Kidney epithelial cell (primary cell): ENCODE data around the gene LRBA. TPM values are rescaled to one million over a fixed set of nuclear protein-coding genes. Genes with fewer than 3 reads are reported as not detected.

ENCODE experiments used
- DNase-seq: peaks from one replicate; pipeline ENCODE4 v3.0.0-alpha.2; 2010; ENCODE audit warnings: low read depth
- H3K27me3 ChIP-seq: 2 replicates; pipeline ENCODE4 v1.6.0; 2011; ENCODE audit warnings: low read length; ENCODE audit not compliant: control insufficient read depth, insufficient read depth
- H3K36me3 ChIP-seq: 2 replicates; pipeline ENCODE4 v1.5.1; 2011; ENCODE audit warnings: low read length; ENCODE audit not compliant: control insufficient read depth, insufficient read depth
- H3K4me3 ChIP-seq: 2 replicates; pipeline ENCODE4 v1.5.1; 2011; ENCODE audit warnings: low read depth, mild to moderate bottlenecking, control low read depth, low read length
- CTCF ChIP-seq: IDR thresholded peaks from 2 replicates; pipeline ENCODE4 v1.5.1; 2011; ENCODE audit warnings: mild to moderate bottlenecking, moderate library complexity, low read length, control low read depth, inconsistent platforms; ENCODE audit not compliant: insufficient read depth, poor library complexity, severe bottlenecking
- total RNA-seq: library from RNA; depleted of rRNA; stranded (reverse); fragments of >200 nt; gene quantifications from 2 replicates; pipeline ENCODE4 v1.2.3, GENCODE V29; 2015

Gene LRBA
- total RNA-seq, 1 donor from 2014 or later = 85.2 TPM

- Histone ChIP-seq H3K36me3 (no peaks in the 10 kb centered on the region), H3K4me3 (no peak overlapping the region), H3K27me3 (no peaks in the 10 kb centered on the region)
- TF ChIP-seq CTCF = no peak
- DNase-seq = no peak
Measured at GRCh38 chr4:150769845-150770244, 245.2 kb downstream of the LRBA start.

GRCh38 chr4:150769248-150769647 lies 245.8 kb downstream of the LRBA start:
- Histone ChIP-seq H3K36me3 (no peaks in the 10 kb centered on the region), H3K4me3 (no peak overlapping the region), H3K27me3 (no peaks in the 10 kb centered on the region)
- no peak for TF ChIP-seq CTCF
- DNase-seq = peak; percentile 48

- no peak for DNase-seq
- no peak for TF ChIP-seq CTCF
- H3K36me3 ChIP-seq = no peaks in the 10 kb centered on the region
- H3K4me3 ChIP-seq = no peak overlapping the region
- H3K27me3 ChIP-seq = no peaks in the 10 kb centered on the region
Measured at GRCh38 chr4:150768497-150768896, 246.6 kb downstream of the LRBA start.

- H3K27me3 ChIP-seq = no peaks in the 10 kb centered on the region
- DNase-seq = no peak
- no peak overlapping the region for H3K4me3 ChIP-seq
- H3K36me3 ChIP-seq = no peaks in the 10 kb centered on the region
- no peak for TF ChIP-seq CTCF
Measured at GRCh38 chr4:150765216-150765615, 249.9 kb downstream of the LRBA start.

- no peak for DNase-seq
- Histone ChIP-seq H3K36me3 (no peaks in the 10 kb centered on the region), H3K4me3 (no peak overlapping the region), H3K27me3 (no peaks in the 10 kb centered on the region)
- no peak for TF ChIP-seq CTCF
Measured at GRCh38 chr4:150751648-150752047, 263.4 kb downstream of the LRBA start.

- Histone ChIP-seq H3K4me3 (no peak overlapping the region), H3K27me3 (no peaks in the 10 kb centered on the region), H3K36me3 (no peaks in the 10 kb centered on the region)
- DNase-seq = no peak
- no peak for TF ChIP-seq CTCF
Measured at GRCh38 chr4:150750824-150751223, 264.3 kb downstream of the LRBA start.
